ENCODE data around the gene LAMA1. TPM values are rescaled to one million over a fixed set of nuclear protein-coding genes. Genes with fewer than 3 reads are reported as not detected.

The LAMA1 gene
- total RNA-seq, 1 experiment from 2014 or later: not detected

DNA sequence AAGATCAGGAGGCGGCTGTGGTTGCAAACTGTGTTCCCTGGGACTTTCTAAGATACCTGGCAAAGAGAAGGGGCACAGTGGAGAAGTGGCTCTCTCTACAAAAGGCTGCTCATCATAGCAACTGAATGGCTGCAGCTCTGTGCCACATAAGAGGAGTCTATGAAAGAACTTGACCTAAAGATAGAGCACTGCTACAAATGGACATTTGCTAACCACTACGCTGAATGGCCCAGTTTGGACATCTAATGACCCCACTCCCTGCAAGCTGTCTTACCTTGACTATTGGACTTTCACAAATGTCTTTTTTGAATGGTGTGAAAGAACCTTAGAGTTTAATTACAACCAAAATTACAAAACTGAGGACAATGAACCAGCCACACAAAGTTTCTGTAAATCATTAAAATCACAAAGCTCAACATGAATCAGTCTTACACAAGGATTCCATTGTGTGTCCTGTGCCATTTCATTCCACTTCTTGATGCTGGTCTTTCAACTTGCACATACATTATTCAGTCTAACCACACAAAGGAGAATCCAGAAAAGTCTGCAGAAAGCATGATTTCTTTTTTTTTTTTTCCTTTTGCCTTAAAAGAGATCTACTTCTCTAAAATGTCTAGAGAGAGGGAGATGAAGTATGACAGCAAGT, 154.0 kb downstream of the LAMA1 start:
- no peak overlapping the region for H3K9ac ChIP-seq (ENCODE audit: low read length)
- ATAC-seq: no peak
- no peak for DNase-seq
- no peak overlapping the region for H2AFZ ChIP-seq (ENCODE audit: low read length)
- peaks cover 17% of the 10 kb centered on the region for H3K4me1 ChIP-seq (ENCODE audit: insufficient read depth, low read length)
- TF ChIP-seq EZH2phosphoT487 (IDR thresholded peaks at IDR 0.05; ENCODE audit: borderline replicate concordance, low read length) (no peak), EZH2 (IDR thresholded peaks at IDR 0.05; ENCODE audit: low read length, unreplicated experiment) (no peak)
- TF ChIP-seq, protein P1, sequence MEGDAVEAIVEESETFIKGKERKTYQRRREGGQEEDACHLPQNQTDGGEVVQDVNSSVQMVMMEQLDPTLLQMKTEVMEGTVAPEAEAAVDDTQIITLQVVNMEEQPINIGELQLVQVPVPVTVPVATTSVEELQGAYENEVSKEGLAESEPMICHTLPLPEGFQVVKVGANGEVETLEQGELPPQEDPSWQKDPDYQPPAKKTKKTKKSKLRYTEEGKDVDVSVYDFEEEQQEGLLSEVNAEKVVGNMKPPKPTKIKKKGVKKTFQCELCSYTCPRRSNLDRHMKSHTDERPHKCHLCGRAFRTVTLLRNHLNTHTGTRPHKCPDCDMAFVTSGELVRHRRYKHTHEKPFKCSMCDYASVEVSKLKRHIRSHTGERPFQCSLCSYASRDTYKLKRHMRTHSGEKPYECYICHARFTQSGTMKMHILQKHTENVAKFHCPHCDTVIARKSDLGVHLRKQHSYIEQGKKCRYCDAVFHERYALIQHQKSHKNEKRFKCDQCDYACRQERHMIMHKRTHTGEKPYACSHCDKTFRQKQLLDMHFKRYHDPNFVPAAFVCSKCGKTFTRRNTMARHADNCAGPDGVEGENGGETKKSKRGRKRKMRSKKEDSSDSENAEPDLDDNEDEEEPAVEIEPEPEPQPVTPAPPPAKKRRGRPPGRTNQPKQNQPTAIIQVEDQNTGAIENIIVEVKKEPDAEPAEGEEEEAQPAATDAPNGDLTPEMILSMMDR (conservative IDR thresholded peaks at IDR 0.05; ENCODE audit: low read depth, low read length): no peak
- H3K36me3 ChIP-seq (ENCODE audit: low read depth, low read length): no peaks in the 10 kb centered on the region
- no TSS peak for BruUV-seq (replicated peaks)
- peaks cover 58% of the 10 kb centered on the region for H3K27me3 ChIP-seq (ENCODE audit: low read length)
- no peaks in the 10 kb centered on the region for H3K79me2 ChIP-seq (ENCODE audit: low read length)
- no peak overlapping the region for H3K27ac ChIP-seq (ENCODE audit: low read length)
- no peak overlapping the region for H3K4me3 ChIP-seq (ENCODE audit: low read length)
- intact Hi-C loops (cut with micrococcal nuclease): no loop called here
- no peaks in the 10 kb centered on the region for H3F3A ChIP-seq (ENCODE audit: low read length, unreplicated experiment)
- POLR2A ChIA-PET (ENCODE audit: unreplicated experiment): no interaction called here
- H4K20me1 ChIP-seq (ENCODE audit: low read length): no peaks in the 10 kb centered on the region
- CTCF ChIA-PET: no interaction called here
- no peaks in the 10 kb centered on the region for H3K9me2 ChIP-seq (replicated peaks; ENCODE audit: low read length)
- no peak overlapping the region for H3K4me2 ChIP-seq (ENCODE audit: low read length)
- H3K9me3 ChIP-seq (ENCODE audit: low read length): no peaks in the 10 kb centered on the region

DNA sequence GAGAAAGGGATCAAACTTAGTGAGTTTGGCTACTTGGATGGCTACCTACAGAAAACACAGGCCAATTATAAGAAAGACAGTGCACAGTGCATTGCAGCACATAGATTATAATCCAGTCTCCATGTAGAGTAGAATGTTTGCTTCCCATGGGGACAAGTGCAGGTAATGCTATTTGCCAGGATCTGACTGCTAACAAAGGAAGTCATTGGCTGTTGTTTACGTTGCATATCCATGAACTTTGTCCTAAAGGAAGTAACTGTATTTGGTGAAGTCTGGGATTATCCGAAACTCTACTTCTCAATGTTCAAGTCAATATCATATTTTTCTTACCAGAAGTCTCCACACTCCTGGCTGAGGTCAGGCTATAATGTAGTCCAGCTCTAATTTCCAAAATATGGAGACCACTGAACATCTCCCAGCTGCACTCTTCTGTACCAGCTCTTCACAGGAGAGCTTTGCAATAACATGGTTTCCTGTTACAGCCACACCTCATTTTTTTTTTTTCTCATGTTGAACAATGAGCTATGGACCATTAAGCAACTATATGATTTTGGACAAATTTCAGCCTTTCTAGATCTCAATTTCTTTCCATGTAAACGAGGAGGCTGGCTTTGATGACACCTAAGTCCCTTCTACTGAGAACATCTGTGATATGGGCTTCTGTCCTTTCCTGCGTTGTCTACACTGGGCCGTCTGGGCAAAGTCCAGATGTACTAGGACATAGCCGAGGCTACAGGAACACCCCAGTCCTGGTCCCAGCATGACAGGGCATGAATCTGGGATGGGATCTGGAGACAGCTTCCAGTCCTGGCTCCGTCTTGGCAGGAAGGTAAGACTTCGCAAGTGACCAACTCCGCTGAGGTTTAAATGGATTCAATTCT, 154.8 kb downstream of the LAMA1 start:
- CTCF ChIA-PET: no interaction called here
- Histone ChIP-seq H3F3A (ENCODE audit: low read length, unreplicated experiment) (no peaks in the 10 kb centered on the region), H3K9me3 (ENCODE audit: low read length) (no peaks in the 10 kb centered on the region), H3K4me1 (ENCODE audit: insufficient read depth, low read length) (peaks cover 17% of the 10 kb centered on the region), H3K27ac (ENCODE audit: low read length) (no peak overlapping the region), H2AFZ (ENCODE audit: low read length) (no peak overlapping the region), H3K9ac (ENCODE audit: low read length) (no peak overlapping the region), H3K27me3 (ENCODE audit: low read length) (peaks cover 58% of the 10 kb centered on the region), H3K9me2 (replicated peaks; ENCODE audit: low read length) (no peaks in the 10 kb centered on the region), H3K4me3 (ENCODE audit: low read length) (no peak overlapping the region), H3K79me2 (ENCODE audit: low read length) (no peaks in the 10 kb centered on the region), H4K20me1 (ENCODE audit: low read length) (no peaks in the 10 kb centered on the region), H3K36me3 (ENCODE audit: low read depth, low read length) (no peaks in the 10 kb centered on the region), H3K4me2 (ENCODE audit: low read length) (no peak overlapping the region)
- POLR2A ChIA-PET (ENCODE audit: unreplicated experiment): no interaction called here
- TF ChIP-seq EZH2 (IDR thresholded peaks at IDR 0.05; ENCODE audit: low read length, unreplicated experiment): no peak
- TF ChIP-seq, protein P1 (conservative IDR thresholded peaks at IDR 0.05; ENCODE audit: low read depth, low read length): no peak
- TF ChIP-seq EZH2phosphoT487 (IDR thresholded peaks at IDR 0.05; ENCODE audit: borderline replicate concordance, low read length): no peak
- BruUV-seq (replicated peaks): no TSS peak
- DNase-seq (no peak), ATAC-seq (no peak)
- intact Hi-C loops (cut with micrococcal nuclease): no loop called here

DNA sequence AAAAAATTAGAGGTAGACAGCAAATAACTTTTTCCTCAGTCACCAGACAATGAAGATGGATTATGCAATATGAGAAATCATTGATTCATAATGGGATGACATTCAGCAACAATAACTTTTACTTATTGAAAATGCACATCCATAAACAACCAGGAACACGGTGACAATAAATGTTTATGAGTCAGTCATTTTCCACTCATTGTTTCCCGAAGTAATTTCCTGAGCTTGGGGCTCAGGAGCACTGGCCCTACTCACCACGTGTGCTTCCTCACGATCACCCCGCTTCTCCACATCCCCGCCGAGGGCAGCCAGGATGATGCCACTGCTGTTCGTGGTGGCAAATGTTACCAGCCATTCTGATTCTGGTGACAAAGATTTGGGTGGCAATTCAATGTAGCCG, 156.3 kb downstream of the LAMA1 start:
- Histone ChIP-seq H3K27me3 (ENCODE audit: low read length) (peaks cover 57% of the 10 kb centered on the region), H3K79me2 (ENCODE audit: low read length) (no peaks in the 10 kb centered on the region), H3K36me3 (ENCODE audit: low read depth, low read length) (no peaks in the 10 kb centered on the region), H3K4me2 (ENCODE audit: low read length) (no peak overlapping the region), H3K9ac (ENCODE audit: low read length) (no peak overlapping the region), H3K9me2 (replicated peaks; ENCODE audit: low read length) (no peaks in the 10 kb centered on the region), H4K20me1 (ENCODE audit: low read length) (no peaks in the 10 kb centered on the region), H3F3A (ENCODE audit: low read length, unreplicated experiment) (no peaks in the 10 kb centered on the region), H3K9me3 (ENCODE audit: low read length) (no peaks in the 10 kb centered on the region), H3K4me3 (ENCODE audit: low read length) (no peak overlapping the region), H2AFZ (ENCODE audit: low read length) (no peak overlapping the region), H3K27ac (ENCODE audit: low read length) (peak overlapping the region; percentile 62), H3K4me1 (ENCODE audit: insufficient read depth, low read length) (peaks cover 17% of the 10 kb centered on the region)
- peak; percentile 18 for DNase-seq
- intact Hi-C loops (cut with micrococcal nuclease): no loop called here
- ChIA-PET CTCF (interaction anchor here (0.8 kb wide), 1 partner anchor 34 kb away, joined by 3 read pairs; no protein-coding TSS in a partner anchor), POLR2A (ENCODE audit: unreplicated experiment) (no interaction called here)
- TF ChIP-seq EZH2 (IDR thresholded peaks at IDR 0.05; ENCODE audit: low read length, unreplicated experiment): no peak
- no peak for TF ChIP-seq EZH2phosphoT487 (IDR thresholded peaks at IDR 0.05; ENCODE audit: borderline replicate concordance, low read length)
- TF ChIP-seq, protein P1 (conservative IDR thresholded peaks at IDR 0.05; ENCODE audit: low read depth, low read length): no peak
- ATAC-seq: no peak
- BruUV-seq (replicated peaks): no TSS peak
